ENCODE results near the gene TPCN1.

Gene TPCN1

GRCh38 chr12:113226696-113227568 lies 5.7 kb downstream of the TPCN1 start:
- DNase-seq = no peak

GRCh38 chr12:113227686-113228391 lies 6.6 kb downstream of the TPCN1 start:
- DNase-seq = no peak

GRCh38 chr12:113228394-113229028 lies 7.2 kb downstream of the TPCN1 start:
- no peak for DNase-seq

- DNase-seq = no peak
Observed at GRCh38 chr12:113230315-113231234, 9.3 kb downstream of the TPCN1 start.

GRCh38 chr12:113231235-113232088 lies 10.2 kb downstream of the TPCN1 start:
- no peak for DNase-seq

- DNase-seq = no peak
Observed at GRCh38 chr12:113232089-113232839, 11.0 kb downstream of the TPCN1 start.

GRCh38 chr12:113232840-113233585 lies 11.7 kb downstream of the TPCN1 start:
- peak; percentile 87 for DNase-seq

- DNase-seq = no peak
Observed at GRCh38 chr12:113233967-113234366, 12.7 kb downstream of the TPCN1 start.

- DNase-seq = no peak
Observed at GRCh38 chr12:113234483-113234882, 13.2 kb downstream of the TPCN1 start.

GRCh38 chr12:113235976-113236375 lies 14.7 kb downstream of the TPCN1 start:
- no peak for DNase-seq

- no peak for DNase-seq
Observed at GRCh38 chr12:113236539-113237399, 15.5 kb downstream of the TPCN1 start.

GRCh38 chr12:113237748-113238147 lies 16.5 kb downstream of the TPCN1 start:
- DNase-seq = no peak

GRCh38 chr12:113238309-113238708 lies 17.0 kb downstream of the TPCN1 start:
- DNase-seq = no peak

GRCh38 chr12:113239288-113239771 lies 18.1 kb downstream of the TPCN1 start:
- no peak for DNase-seq

GRCh38 chr12:113239811-113240331 lies 18.6 kb downstream of the TPCN1 start:
- DNase-seq = no peak

GRCh38 chr12:113240395-113240794 lies 19.1 kb downstream of the TPCN1 start:
- no peak for DNase-seq

- peak; percentile 96 for DNase-seq
Observed at GRCh38 chr12:113241191-113242025, 20.1 kb downstream of the TPCN1 start.

- peak; percentile 56 for DNase-seq
Observed at GRCh38 chr12:113242026-113242418, 20.8 kb downstream of the TPCN1 start.

Data from NCI-H146 (cell line).